Esophagus muscularis mucosa (tissue), 4 donors: ENCODE results near the gene TMEM135. TPM values are rescaled to one million over a fixed set of nuclear protein-coding genes. Genes with fewer than 3 reads are reported as not detected.

Experiments used
- DNase-seq: peaks from one replicate; pipeline ENCODE4 v3.0.0-alpha.2; 2017; ENCODE audit errors: extremely low spot score
- H3K27ac ChIP-seq, 4 donors: fragments of 200-600 bp; sonication (generic); replicated peaks in 1 of 4; 1 replicate in 3 of 4; 2 replicates in 1 of 4; pipeline ENCODE4 v1.5.1; 2016 to 2019; ENCODE audit warnings: mild to moderate bottlenecking in 1 of 4
- H3K27me3 ChIP-seq, 4 donors: fragments of 200-600 bp; sonication (generic); one replicate each; pipeline versions ENCODE4 v1.5.1 to v1.6.0; 2016 to 2019
- H3K36me3 ChIP-seq, 4 donors: fragments of 200-600 bp; sonication (generic); one replicate each; pipeline ENCODE4 v1.5.1; 2016 to 2019
- H3K4me1 ChIP-seq, 4 donors: fragments of 200-600 bp; sonication (generic); one replicate each; pipeline ENCODE4 v1.5.1; 2016 to 2019
- H3K4me3 ChIP-seq, 4 donors: fragments of 200-600 bp; sonication (generic); 1 replicate in 2 of 4; 2 replicates in 2 of 4; pipeline ENCODE4 v1.5.1; 2016 to 2019; ENCODE audit warnings: mild to moderate bottlenecking in 4 of 4, moderate library complexity in 1 of 4
- H3K9me3 ChIP-seq, 4 donors: fragments of 200-600 bp; sonication (generic); 1 replicate in 3 of 4; 2 replicates in 1 of 4; pipeline ENCODE4 v1.5.1; 2016 to 2019
- CTCF ChIP-seq, 3 experiments: fragments of 200-600 bp in 2 of 3; fragments of 450-650 bp in 1 of 3; sonication (generic) in 2 of 3; IDR thresholded peaks; one replicate each; pipeline ENCODE4 v1.5.1; 2017 to 2019; ENCODE audit warnings: antibody characterized with exemption in 3 of 3, mild to moderate bottlenecking in 2 of 3, moderate library complexity in 1 of 3
- EP300 ChIP-seq: sonication (generic); formaldehyde crosslinking; IDR thresholded peaks from one replicate; pipeline ENCODE4 v1.6.1; 2017; ENCODE audit warnings: antibody characterized with exemption
- POLR2A ChIP-seq: fragments of 450-650 bp; IDR thresholded peaks from one replicate; pipeline ENCODE4 v1.6.1; 2017; ENCODE audit warnings: antibody characterized with exemption, moderate library complexity, mild to moderate bottlenecking, low read depth
- POLR2AphosphoS5 ChIP-seq, 2 donors: sonication (generic); formaldehyde crosslinking; IDR thresholded peaks; one replicate each; pipeline ENCODE4 v1.6.1; 2017; ENCODE audit warnings: antibody characterized with exemption in 2 of 2
- WGBS: methylation state at CpG from one replicate; pipeline ENCODE4 v1.1.5; 2018; 5-methylcytosine and 5-hydroxymethylcytosine counted together
- intact Hi-C: fragments of 100-400 bp; cut with DNase I; formaldehyde crosslinking; loops from one replicate; pipeline ENCODE4 v1.15.1; 2023
- total RNA-seq, 4 donors: library from RNA; depleted of rRNA; stranded (reverse); fragments of >200 nt; gene quantifications; one replicate each; pipeline versions ENCODE4 v1.1.0 to v1.2.1, GENCODE V29; 2016

TMEM135 gene
- total RNA-seq, 4 donors from 2014 or later = 11.6 to 19.5 (median 14.9) TPM

DNA sequence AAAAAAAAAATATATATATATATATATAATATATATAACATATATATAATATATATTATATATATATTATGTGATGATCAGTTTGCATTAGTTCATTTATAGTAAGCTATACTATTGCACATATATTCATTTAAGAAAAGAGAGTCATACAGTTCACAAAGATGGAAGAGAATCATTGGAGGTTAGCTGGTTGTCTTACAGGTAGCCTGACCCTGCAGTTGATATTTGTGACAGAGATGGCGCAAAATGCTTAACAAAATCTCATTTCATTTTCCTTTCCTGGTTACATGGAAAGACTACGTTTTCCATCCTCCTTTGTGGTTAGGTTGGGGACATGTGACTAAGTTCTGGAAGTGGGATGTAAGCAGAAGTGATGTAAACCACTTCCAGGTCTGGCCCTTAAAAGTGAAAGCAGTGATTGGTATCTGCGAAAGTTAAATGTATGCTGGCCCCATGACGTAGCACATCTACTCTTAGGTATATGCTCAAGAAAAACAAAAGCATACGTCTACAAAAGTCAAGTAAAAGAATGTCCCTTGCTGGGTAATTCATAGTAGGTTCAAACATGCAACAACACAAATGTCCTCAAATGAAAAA is 7.2 kb upstream of the TMEM135 start:
- no peak overlapping the region for H3K27ac ChIP-seq
- H3K4me3 ChIP-seq = no peak overlapping the region
- 85% methylated on average over 5 of the region's 5 CpGs for WGBS
- no peaks in the 10 kb centered on the region for H3K27me3 ChIP-seq
- no peak for DNase-seq
- intact Hi-C loops = no loop called here
- no peaks in the 10 kb centered on the region for H3K9me3 ChIP-seq
- H3K4me1 ChIP-seq = no peaks in the 10 kb centered on the region
- no peaks in the 10 kb centered on the region for H3K36me3 ChIP-seq
- TF ChIP-seq POLR2AphosphoS5 (IDR thresholded peaks at IDR 0.05) (no peak), EP300 (no peak), POLR2A (no peak), CTCF (IDR thresholded peaks at IDR 0.05) (no peak)

DNA sequence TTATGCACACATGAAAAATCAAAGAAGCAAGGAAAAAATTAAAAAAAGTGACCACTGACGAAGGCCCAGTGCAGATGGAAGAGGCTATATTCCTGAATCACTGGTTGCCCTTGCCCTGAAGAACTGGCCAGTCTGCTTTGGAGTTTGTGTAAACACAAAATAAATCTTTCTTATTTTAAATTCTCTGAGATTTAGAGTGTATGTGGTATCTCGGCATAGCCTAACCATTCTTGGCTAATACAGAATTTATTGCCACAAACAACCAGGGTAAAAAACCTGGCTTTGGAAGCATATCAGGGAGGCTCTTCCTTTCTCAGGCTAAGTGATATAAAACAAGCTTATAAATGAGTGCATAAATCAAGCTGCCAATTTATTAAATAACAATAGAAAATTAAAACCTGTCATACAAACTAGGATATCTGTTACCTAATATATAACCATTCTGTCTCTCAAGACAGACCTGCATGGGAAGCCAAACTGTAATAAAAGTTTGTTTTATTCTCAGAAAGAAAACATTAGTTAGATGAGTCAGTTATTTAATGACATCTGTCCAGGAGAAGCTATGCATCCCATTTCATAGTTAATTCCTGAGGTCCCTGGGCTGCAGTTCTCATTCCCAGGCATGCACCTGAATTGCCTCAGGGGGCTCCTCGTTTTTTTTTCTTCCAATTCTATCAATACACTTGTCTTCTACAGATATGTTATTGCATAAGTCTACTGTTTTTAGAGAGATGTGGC is 6.1 kb upstream of the TMEM135 start:
- Histone ChIP-seq H3K27ac (no peak overlapping the region), H3K9me3 (no peaks in the 10 kb centered on the region), H3K4me1 (peaks cover 0 to 6% (median 3%) of the 10 kb centered on the region in 4 donors), H3K36me3 (no peaks in the 10 kb centered on the region), H3K27me3 (no peaks in the 10 kb centered on the region), H3K4me3 (no peak overlapping the region)
- no peak for DNase-seq
- 80% methylated on average over 3 of the region's 3 CpGs for WGBS
- TF ChIP-seq POLR2AphosphoS5 (IDR thresholded peaks at IDR 0.05) = no peak
- no peak for TF ChIP-seq CTCF (IDR thresholded peaks at IDR 0.05)
- TF ChIP-seq EP300 = no peak
- TF ChIP-seq POLR2A = no peak
- intact Hi-C loops = no loop called here

DNA sequence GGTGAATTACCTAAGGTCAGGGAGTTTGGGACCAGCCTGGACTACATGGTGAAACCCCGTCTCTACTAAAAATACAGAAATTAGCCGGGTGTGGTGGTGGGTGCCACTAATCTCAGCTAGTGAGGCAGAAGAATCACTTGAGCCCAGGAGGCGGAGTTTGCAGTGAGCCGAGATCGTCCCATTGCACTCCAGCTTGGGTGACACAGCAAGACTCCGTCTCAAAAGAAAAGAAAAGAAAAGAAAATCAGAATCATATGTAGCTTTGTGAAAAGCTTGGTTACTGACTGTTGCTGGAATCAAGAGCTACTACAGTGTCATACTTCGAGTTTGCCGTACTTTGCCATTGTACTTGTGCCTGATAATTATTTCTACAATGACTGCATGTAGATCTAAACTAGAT is 4.2 kb upstream of the TMEM135 start:
- intact Hi-C loops = no loop called here
- no peak for DNase-seq
- Histone ChIP-seq H3K36me3 (no peaks in the 10 kb centered on the region), H3K4me1 (peaks cover 10 to 16% (median 14%) of the 10 kb centered on the region in 4 donors), H3K4me3 (no peak overlapping the region), H3K9me3 (no peaks in the 10 kb centered on the region), H3K27ac (no peak overlapping the region), H3K27me3 (no peaks in the 10 kb centered on the region)
- TF ChIP-seq CTCF (IDR thresholded peaks at IDR 0.05) (no peak), POLR2AphosphoS5 (IDR thresholded peaks at IDR 0.05) (no peak), POLR2A (no peak), EP300 (no peak)
- WGBS = 86% methylated on average over 8 of the region's 8 CpGs

- Histone ChIP-seq H3K36me3 (no peaks in the 10 kb centered on the region), H3K27ac (peak overlapping the region in 2 of 4 donors; percentile 86 to 90), H3K27me3 (no peaks in the 10 kb centered on the region), H3K9me3 (no peaks in the 10 kb centered on the region), H3K4me3 (no peak overlapping the region), H3K4me1 (peaks cover 32 to 36% (median 33%) of the 10 kb centered on the region in 4 donors)
- no peak for TF ChIP-seq POLR2AphosphoS5 (IDR thresholded peaks at IDR 0.05)
- TF ChIP-seq POLR2A = no peak
- no peak for TF ChIP-seq EP300
- TF ChIP-seq CTCF (IDR thresholded peaks at IDR 0.05) = no peak
- WGBS = 71% methylated on average over 12 of the region's 12 CpGs
- no peak for DNase-seq
- intact Hi-C loops = loop anchor here (5.0 kb wide), 4 partner anchors 39 to 226 kb away; partner anchors contain the start of gene FZD4
Observed at GRCh38 chr11:87035976-87036583, 1.7 kb upstream of the TMEM135 start.
